NCI-H2227 treated with DMSO at 0.1 percent for 48 hours (cell line): ENCODE measurements around the gene TAS1R1.

Source experiments
- DNase-seq: peaks from one replicate; lab custom pipeline; 2025; lab: John Stamatoyannopoulos, UW

Gene TAS1R1

DNA sequence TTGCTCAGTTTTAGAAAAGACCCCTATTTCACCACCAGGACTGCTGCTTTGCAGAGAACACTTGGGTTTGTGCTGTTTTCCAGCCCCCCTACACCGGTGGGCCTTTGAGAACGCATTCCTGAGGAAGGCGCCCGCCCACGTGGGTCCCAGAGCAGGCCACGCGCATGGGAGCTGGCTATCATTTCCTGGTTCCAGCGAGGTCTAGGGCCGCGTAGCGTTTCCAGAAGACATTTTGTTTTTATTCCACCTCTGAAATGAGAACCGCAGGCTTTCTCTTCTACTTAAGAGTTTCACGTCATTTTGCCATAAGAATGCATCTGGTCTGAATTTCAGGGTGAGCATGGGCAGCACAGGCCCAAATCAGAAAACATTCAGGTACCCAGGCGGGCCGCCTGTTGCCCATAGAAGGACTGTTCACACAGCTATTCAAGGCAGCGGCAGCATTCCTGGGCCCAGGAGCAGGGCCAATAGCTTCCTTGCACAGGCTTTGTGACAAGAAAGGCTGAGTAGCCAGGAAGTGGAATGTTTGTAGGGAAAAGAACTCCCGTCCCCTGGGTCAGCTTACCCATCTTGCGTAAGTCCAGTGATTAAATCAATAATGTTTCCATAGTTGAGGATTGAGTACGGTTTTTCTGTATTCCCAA is 48.9 kb downstream of the TAS1R1 start:
- DNase-seq: no peak

DNA sequence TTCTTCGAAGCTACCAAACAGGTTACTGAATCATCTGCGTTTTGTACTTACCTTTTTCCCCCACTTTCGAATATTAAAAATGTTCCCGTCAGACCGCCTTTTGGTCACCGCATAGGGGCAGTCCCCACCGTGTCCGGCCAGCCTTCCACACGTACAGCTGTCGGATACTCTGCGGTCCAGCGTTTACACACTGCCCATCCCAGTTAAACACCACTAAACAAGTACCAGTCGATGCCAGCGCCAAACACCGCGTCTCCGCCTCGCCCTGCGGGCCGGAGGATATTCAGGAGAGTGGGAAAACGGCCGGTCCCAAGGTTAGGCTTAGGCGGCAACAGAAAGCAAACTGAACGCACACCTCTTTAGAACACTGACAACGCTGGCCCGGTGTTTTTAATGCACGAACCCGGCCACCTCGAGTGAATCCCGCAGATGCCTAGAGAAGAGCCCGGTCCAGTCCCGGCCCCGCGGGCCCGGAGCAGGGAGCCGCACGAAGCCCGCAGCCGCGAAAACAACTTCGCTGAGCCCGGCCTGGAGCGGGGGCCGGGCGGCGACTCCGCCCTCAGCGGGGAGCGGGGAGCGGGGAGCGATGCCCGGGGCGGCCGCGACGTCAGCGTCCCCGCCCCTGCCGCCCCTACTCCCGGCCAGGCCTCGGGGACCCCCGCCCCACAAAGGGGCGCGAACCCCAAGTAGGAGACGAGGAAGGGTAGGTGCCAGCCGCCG is 57.7 kb downstream of the TAS1R1 start:
- peak; percentile 52 for DNase-seq

DNA sequence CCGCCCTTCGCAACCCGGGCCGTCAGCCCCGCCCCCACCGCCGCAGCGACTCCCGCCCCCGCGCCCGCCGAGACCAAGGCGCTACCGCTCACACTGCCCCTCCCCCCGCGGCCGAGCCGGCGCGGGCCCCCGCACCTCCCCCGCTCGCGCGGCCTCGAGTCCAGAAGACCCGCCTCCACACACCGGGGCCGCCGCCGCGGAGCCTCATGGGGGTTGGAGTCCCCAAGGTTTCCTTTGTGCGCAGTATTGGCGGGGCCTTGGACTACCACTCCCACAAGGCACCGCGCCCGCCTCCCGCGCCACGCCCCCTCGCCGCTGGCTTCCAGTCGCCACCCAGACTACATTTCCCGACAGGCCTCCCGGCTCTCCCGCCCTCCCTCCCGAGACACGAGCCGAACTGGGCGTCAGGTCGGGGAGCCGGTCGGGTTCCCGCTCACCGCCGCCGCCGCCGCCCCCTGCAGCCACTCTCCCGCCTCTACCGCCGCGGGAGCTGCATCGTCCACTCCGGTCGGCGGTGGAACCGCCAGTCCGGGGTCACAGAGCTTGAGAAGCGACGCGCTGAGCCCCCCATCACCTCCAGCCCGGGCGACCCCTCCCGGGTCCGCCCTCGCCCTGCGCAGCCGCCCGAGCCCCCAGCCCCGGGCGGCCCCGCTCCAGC is 58.4 kb downstream of the TAS1R1 start, which contains the start of gene PHF13:
TSS of gene PHF13 (plus strand) at position 371 of the 658 bp plus-strand sequence. CDS start 336 bp downstream, outside the sequence.
- DNase-seq: peak; percentile 99

DNA sequence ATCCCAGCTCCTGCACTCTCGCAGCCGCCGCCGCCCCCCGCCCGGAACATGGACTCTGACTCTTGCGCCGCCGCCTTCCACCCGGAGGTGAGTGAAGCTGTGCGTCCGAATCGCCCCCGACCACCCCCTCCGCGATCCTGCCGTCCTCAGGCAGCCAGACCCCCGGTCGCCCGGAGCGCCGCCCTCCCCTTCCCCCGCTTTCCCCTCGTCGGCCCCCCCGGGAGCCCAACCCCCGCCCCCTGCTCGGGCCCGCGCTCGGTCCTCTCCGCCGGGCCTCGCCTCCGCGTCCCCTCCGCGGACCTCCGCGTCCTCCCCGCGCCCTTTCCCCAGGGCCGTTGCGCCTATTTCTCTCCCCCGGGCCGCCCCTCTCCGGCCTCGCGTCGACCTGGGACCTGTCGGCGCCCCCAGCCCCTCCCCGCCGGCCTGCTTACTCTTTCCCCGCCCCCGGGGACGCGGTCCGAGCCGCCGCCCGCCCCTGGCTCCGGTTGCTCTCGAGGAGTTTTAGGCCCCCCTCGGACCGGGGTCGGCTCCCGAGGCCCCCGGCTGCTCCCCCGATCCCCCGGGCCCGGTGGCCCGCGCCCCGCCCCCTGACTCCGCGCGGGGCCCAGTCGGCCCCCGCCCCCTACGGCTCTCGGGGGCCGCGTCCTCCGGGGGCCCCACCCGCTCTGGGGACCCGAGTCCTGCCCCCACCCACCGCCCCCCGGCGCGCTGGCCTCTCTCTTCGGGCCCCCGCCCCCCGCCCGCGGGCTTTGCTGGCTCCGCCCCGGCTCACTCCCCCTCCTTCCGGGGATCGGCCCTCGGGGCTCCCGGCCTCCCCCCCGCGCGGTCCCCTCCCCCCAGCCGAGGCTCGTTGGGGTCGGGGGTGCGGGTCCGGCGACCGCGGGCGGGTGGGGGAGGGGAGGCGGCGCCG is 59.2 kb downstream of the TAS1R1 start:
- no peak for DNase-seq

DNA sequence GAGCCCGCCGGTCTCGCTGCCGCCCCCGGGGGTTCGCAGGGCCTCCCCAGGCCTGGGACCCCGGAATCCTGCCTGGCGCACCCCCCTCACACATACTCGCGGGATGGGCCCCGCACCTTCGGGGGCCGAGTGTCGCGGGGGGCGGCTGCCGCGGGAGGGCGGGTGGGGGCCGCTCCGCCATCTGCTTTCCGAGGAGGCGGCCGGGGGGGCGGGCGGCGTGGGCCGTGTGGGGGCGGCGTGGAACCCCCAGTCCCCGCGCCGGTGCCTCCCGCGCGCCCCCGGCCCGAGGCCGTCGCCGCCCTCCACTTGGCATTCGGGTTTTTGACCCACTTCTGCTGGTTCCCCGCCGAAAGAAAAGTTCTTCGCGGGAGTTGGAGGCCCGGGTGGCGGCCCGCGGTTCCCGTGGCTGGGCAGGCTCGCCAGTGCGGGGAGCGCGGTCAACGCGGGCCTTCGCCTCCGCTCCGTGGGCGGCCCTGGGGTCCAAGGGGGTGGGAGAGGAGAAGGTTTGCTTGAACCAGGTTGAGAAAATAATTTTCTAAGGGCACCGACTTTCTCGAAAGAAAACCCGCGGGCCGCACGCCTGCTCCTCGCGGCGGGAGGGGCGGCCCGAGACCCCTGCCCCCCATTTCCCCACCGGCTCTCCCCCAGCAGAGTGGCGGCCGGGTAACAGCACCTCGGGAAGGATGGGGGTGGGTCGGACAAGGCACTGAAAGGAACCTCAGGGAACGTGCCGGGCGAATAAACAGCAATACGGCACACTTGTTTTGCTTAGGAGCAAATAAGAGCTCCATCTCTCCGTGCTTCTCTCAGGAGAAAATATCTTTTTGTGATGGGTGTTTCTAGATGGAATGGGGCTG is 60.0 kb downstream of the TAS1R1 start:
- DNase-seq: no peak

DNA sequence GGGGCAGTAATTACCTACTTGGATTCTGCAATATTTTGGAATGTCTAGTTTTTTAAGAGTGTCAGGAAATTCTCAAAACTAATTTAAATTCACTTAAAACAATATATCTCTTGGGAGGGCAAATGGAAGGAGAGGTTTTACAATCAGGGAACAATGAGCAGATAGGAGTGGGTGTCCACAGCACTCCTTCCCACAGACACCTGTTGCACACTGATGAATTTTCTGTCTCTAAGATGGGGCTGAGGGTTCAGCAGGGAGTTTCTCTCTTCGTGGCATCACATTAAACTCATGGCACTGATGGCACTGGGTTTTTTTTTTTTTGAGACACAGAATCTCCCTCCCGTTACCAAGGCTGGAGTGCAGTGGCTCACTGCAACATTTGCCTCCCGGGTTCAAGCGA is 63.9 kb downstream of the TAS1R1 start:
- DNase-seq: no peak

DNA sequence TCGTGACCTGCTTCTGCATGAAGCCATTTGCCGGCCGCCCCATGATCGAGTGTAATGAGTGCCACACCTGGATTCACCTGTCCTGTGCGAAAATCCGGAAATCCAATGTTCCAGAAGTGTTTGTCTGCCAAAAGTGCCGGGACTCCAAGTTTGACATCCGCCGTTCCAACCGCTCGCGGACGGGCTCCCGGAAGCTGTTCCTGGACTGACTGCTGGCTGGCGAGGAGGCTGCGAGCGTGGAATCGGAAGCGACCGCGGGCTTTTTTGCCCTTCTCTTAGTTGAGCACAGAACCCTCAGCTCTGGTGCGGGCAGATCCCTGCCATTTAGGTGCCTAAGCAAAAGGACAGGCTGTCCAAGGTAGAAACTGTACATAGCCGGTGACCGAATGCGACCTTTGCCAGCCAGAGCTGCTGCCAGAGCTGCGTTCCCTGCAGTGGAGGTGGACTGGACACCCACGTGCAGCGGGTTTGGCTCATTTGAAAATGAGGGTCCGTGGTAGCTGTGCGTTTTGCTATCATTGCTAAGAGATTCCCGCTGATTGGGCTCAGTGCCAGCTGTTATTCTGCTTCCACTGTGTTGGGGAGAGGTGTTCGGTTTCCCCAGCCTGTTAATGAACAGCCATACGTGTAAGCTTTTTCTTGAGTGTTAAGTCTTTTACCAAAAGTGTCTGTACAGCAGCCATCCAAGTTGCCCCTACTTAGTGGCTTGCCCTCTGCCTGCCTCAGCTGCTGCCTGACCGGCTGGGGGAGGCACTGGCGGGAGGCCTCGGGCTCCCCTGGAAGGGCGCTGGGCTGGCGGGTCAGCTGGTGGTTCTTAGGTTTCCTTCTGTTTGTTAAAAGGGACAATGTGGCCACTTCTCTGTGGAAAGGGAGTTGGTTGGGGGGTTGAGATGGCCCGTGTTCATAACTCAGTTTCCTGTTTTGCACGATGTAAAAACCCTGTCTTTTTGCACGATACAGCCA is 66.6 kb downstream of the TAS1R1 start:
- no peak for DNase-seq

DNA sequence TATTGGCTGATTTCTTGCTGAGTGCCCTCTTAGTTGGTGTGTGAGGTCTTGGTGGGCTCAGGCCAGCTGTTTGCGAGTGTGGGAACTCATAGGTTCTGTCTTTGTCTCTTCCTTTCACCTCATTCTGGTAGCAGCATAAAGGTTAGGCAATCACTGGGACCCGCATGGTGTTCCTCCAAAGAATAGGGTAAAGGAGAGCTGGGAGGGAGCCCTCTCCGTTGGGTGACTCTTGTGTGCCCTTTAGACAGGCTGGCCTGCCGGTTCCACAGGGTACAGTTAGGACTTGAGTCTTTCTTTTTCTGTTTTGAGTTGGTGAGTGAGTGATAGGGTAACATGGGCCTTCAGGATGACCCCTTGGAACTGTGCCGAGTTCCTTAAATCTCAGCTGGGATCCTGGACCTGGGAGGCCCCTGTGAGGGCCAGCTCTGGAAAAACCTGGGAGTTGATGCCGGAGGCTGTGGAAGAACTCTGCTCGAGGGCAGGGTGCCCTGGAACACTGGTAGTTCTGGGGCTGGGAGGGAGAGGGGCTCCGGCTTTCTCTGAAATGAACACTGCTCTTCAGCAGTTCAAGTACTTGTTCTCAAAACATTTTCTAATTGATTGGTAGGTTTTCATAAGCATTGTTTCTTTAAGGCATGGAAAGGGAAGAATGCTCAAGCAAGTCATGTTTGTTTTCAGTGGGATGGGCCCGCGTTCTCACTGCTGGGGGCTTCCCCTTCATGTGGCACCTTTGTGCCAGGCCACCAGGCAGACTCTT is 67.5 kb downstream of the TAS1R1 start:
- DNase-seq: no peak

DNA sequence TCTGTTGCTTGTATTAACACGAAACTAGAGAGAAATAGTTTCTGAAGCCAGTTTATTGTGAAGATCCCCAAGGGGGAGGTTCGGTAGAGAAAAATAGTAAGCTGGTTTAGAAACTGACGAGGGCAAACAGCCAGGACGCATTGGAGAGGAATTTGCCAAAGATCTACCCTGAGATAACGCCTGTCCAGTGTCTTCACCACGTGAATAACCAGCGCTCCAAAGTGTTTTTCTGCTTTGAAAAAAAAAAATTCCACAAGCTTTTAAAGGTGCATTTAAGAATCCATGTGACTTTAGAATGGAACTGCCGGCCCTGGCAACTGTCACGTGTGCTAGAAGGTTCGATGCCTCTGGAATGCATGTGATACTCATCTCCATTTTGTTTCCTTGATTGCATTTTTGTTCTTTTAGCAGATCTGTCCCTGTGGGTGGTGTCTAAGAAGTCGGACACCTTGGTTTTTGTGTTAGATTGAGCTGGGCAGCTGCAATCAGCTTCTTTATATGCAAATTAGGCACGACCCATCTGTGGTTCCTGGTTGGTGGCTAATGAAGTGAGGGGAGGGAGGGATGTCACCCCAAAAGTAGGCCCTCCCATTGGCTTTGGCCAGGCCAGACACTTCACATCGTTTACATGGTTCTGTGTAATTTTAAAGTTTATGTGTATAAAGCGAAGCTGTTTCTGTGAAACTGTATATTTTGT is 68.3 kb downstream of the TAS1R1 start:
- no peak for DNase-seq

DNA sequence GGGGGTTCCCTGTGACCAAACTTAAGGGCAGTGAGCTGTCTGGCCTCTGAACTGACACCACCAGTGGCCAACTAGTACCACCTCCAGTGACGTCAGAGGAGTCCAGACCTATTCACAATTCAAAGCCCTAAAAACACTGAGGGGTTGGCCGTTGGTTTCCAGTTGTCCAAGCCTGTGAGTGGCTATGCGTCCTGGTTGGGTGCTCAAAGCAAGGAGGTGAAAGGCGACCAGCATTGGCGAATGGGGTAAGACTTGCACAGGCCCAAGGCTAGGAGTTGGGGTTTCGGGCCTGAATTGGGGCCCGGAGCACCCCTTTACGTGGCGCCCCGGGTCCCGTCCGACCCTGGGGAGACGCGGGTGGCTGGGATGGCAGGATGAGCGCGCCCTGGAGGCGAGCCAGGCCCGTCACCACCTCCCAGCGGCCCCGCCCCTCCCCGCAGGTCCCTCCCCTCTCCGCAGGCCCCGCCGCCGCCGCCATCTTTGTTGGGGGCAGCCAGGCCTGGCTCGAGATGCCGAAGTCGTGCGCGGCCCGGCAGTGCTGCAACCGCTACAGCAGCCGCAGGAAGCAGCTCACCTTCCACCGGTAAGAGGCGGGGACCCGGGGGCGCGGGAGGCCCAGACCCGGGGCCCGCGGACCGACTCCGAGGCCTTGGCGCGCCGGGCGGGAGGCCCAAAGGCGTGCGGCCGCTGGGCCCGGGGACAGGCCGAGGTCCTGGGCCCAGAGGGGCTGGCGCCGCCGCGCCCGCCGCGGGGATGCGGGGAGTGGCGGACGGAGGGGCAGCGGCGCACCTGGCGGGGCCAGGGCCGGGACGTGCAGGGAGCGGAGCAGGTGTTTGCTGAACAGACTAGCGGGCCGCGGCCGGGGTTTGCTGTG is 69.8 kb downstream of the TAS1R1 start, which contains the start of gene THAP3:
TSS of gene THAP3 (plus strand) at position 159 of the 874 bp plus-strand sequence. CDS start at position 510, 351 bp downstream.
- DNase-seq: peak; percentile 73

DNA sequence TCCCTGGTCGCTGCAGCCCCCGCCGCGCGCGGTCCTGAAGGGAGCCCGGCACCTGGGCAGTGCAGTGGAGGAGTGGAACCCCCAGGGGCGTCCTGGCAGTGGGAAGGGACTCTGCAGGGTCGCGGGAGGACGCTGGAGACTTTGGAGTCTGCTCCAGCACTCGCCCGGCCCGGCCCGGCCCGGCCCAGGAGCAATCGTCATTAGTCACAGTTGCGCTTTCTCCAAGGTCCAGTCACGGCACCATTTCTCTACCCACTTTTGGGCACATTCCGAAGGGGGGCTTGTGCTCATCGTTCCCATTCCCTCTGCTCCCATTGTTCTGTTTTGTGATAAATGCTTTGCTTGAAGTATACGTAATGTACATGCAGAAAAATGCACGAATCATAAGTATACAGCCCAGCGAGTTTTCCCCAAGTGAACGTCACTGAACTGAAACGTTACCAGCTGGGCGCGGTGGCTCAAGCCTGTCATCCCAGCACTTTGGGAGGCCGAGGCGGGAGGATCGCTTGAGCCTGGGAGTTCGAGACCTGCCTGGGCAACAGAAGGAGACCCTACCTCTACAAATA is 70.6 kb downstream of the TAS1R1 start:
- DNase-seq: no peak

DNA sequence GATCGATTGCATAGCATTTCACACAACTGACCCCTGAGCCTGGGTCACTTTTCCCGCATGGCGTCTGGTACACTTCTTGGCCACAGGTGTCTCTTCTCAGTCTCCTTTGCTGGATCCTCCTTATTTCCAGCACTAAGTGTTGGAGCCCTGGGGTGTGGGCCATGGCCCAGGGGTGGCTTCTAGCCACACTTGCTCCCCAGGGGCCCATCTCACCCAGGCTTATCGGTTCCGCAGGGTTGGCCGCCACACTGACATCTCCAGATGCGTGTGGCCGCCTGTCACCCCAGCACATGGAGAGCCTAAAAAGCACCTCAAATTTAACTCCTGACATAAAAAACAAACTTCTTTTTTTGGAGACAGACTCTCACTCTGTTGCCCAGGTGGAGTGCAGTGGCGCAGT is 71.9 kb downstream of the TAS1R1 start:
- DNase-seq: no peak

DNA sequence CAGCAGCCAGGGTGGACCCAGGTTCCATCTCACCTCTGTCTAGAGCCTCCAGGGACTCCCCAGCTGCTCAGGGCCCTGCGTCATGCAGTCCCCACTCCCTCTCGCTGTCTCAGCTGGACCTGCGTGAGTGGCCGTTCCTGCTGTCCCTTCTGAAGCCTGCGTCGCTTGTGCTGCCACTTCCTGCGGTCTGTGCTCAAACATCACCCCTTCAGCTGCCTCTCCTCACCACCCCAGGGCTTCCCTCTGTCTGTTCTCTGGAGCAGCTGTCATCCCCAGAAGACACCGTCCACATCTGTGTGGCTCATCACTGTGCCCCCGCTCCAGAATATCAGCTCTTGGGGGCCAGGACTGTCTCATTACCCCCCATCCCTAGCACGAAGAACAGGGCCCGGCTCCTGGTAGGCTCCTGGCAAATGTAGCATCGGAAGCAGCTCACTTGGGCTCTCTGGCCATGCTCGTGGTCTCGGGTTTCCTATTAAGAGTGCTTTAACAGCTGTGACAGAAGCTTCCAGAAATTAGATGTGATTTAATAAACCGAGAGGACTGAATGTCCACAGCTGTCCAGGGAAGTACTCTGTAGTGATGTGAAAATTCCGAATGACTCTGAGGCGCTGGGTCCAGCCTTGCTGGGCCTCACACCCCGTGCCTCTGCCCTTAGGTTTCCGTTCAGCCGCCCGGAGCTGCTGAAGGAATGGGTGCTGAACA is 72.9 kb downstream of the TAS1R1 start:
- DNase-seq: no peak

DNA sequence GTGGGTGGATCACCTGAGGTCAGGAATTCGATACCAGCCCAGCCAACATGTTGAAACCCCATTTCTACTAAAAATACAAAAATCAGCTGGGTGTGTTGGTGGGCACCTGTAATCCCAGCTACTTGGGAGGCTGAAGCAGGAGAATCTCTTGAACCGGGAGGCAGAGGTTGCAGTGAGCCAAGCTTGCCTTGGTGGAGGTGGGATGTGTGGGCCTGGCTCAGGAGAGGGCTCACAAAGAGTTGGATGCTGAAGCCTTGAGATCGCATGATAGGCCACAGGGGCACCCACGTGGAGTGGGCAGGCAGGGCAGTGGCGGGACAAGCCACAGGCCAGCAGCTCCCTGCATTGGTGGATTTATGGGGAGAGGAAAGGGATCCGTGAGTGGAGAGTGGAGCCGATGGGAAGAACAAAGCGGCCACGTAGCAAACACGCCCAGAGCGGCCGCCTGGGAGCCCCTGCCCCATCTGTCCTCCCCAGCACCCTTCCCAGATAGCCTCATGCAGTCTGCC is 73.9 kb downstream of the TAS1R1 start:
- DNase-seq: no peak
